ENCODE measurements around the gene DPY19L3.
"Not testable (repeated sequence)": the region's sequence is repeated elsewhere in the genome, so short reads cannot be mapped to it uniquely, and the experiment has no call there.

The DPY19L3 gene

DNA sequence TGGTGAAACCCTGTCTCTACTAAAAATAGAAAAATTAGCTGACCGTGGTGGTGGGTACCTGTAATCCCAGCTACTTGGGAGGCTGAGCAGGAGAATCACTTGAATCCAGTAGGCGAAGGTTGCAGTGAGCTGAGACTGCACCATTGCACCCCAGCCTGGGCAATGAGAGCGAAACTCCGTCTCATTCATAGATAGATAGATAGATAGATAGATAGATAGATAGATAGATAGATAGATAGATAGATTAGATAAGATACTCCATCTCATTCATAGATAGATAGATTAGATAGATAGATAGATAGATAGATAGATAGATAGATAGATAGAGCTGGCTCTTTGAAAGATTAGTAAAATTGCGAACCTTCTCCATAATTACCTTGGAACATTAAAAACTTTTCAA lies 42.0 kb downstream of the DPY19L3 start:
- DNase-seq, result not testable (repeated sequence)

DNA sequence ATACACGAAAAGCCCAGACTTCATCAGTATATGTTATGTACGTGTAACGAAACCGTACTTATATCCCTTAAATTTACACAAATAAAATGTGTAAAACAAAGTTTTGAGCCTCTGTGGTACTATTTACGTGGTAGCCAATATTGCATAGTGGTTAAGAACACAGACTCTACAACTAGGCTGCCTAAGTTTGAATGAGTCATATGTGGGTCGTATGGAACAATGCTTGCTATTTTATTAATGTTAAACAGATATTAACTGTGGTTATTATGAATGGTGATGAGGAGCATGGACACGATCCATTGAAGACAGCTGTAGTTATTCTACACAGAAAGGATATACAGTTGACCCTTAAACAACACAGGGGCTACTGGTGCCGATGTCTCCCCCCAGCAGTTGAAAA lies 42.5 kb downstream of the DPY19L3 start:
- DNase-seq, result no peak

DNA sequence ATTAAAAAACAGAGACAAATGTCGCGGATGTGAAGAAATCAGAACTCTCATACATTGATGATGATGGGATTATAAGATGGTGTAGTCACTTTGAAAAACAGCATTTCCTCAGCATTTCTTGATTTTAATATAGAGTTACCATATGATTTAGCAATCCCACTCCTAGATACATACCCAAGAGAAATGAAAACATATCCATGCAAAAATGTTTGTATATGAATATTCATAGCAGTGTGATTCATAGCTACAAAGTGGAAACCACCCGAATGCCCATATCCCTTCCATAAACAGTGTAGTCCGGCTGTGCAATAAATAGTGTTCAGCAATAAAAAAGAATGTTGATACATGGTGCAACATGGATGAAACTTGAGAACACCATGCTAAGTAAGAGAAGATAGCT lies 44.6 kb downstream of the DPY19L3 start:
- no peak for DNase-seq

DNA sequence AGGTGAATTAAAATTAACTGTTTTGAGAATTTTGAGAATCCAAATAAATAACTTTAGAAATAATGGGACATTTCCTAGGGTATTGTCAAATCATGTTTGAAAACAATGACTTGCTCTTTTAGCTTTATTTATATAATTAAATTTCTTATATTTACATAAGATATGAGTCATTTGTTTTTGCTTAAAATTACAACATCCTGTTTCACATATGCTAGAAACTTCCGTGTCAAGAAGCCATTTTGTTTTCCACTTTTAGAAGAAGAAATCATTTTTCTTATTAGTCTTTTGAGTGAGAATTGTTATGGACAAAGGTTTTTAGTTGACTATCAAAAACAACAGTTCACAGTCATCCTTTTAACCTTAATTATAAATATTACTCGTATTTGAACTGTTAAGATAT lies 48.2 kb downstream of the DPY19L3 start:
- no peak for DNase-seq

DNA sequence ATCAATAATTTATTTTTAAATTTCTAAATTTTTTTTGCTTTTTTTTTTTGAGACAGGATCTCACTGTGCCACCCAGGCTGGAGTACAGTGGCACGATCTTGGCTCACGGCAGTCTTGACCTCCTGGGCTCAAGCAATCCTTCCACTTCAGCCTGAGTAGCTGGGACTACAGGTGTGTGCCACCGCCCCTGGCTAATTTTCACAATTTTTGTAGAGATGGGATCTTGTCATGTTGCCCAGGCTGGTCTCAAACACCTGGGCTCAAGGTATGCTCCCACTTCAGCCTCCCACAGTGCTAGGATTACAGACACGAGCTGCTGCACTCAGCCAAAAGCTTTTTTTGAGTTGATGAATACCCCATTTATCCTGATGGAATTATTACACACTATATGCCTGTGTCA lies 50.8 kb downstream of the DPY19L3 start:
- DNase-seq, result no peak

DNA sequence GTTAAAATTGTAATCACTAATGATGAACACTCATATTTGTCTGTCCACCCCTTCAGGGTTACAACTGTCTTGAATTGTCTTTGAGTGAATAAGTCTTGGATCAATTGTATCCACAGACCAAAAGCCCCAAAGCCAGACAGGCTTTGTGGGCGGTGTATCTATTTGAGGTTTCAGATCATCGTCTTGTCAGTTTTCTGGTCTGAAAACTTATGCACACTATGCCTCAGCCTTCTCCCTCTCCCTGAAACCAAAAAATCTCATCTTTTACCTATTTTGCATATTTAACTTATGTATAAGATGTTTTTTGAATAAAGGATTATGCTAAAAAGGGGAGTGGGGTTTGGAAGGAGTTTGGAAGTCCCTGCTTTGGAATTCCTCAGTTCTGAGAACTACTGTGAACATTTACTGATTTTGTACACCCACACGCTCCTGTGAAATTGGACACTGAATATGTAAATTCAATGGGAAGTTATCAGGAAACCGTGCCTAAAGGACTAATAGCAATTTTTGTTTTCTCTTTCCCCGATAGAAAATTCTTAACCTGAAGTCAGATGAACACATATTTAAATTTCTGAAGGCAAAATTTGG lies 52.1 kb downstream of the DPY19L3 start:
- DNase-seq, result no peak

DNA sequence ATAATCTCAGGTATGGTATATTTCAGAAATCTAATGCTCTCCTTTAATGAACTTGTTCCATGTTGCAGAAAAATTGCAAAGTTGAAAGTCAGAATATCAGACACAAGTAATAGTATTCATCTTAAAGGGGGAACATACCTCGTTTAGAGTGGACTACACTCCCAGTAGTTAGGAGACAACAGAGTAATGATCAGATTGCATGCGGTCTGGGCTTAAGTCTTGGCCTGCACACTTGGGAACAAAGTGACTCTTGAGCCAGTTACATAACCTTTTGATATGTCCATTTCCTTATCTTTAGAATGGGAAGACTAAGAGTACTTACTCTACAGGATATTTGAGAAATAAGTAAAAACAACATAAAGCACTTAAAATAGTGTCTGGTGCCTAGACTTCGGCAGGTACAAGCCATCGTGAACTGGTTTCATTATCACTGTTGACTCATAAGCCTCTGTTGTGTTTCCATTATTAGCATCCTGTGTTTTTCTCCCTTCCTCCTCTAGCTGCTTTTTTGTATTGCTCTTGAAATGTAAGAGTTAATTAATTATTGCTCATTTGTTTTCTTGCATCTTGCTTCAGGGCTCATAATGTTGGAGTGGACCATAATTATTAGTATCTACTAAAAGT lies 53.0 kb downstream of the DPY19L3 start:
- DNase-seq, result no peak

DNA sequence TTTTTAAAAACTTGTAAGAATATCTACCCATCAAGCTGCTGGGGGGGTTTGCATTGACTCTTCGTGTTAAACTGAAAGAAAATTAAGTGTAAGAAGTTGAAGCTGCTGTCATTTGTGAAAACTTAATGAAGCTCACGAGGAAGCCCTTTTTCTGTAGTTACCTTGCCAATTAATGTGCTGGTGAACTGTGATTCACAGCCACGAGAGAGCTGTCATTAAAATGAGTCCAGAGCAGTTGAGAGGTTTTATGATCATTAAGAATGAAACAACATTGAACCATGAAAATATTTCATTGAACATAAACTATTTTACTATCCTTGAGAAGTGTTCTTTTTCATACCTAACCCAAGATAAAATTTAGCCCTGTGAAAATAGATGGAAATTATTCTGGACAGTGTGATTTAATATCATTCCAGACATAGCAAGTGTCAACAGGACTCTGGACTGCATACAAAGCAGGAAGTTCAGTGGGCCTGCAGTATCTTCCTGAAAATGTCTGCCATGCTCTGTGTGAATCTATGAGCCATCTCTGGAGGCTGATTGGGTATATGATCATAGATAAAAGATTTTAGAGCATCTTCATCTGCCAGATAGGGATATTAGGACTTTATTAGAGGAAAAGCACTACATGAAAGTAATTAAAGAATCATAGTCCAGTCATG lies 53.8 kb downstream of the DPY19L3 start:
- no peak for DNase-seq

DNA sequence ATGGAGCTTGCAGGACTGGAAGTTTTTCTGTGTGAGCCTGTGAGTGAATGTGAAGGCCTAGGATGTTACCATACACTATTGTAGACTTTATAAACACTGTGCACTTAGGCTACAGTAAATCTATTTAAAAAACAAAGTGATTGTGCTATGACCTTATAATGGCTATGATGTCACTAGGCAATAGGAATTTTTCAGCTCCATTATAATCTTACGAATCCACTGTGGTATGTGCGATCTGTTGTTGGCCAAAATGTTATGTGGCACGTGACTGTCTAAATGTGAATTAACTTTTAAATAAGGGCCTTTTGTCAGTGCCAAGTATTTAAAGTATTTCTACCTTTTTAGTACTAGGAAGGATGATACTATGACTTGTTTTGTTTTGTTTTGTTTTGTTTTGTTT lies 54.9 kb downstream of the DPY19L3 start:
- DNase-seq, result no peak

DNA sequence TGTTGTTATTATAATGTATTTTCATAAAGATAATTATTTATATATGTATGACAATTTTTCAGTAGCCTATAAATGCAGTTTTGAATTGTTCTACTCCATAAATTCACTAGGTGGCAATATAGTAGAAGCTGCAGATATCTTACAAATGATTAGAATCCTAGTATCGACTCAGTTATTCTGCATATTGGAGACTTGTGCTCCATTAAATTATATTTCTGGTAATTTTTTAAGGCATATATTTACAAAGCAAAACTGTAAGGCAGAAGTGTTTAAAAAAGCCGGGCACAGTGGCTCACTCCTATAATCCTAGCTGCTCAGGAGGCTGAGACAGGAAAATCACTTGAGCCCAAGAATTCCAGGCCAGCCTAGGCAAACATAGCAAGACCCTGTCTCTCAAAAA lies 58.7 kb downstream of the DPY19L3 start:
- DNase-seq, result no peak

DNA sequence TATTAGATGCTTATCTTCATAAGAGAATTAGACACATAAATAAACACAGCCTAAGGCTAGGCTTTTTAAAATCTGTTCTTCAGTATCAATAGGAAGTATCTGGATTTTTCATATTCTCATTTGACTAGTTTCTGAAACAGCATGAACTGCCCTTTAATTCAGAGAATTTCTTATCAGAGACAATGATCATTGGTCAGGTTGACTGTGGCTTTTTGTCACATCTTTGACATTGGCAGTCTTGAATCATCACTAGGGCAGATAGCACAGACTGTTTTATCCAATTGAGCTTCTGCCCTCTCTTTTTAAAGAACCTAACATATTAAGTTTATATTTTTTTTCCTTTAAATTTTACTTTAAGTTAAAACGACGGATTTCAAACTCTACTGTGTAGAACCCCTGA lies 59.6 kb downstream of the DPY19L3 start:
- no peak for DNase-seq

DNA sequence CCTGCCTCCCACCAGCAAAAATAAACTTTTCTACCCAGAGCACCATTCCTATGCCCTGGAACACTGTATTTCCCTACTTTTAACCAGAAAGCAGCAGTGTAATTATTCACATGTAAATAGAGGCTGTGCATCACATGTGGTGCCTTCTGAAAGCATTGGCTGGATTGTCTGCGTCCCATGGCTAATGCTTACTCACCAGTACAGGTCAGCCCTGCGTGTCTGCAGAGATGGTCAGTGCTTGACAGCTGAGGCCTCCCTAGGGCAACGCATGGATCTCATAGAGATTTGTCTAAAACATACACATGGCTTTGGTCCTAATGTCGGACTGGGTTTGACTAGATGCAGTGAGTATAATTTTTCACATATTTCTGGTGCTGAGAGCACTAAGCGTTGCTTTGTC lies 64.2 kb downstream of the DPY19L3 start:
- no peak for DNase-seq

DNA sequence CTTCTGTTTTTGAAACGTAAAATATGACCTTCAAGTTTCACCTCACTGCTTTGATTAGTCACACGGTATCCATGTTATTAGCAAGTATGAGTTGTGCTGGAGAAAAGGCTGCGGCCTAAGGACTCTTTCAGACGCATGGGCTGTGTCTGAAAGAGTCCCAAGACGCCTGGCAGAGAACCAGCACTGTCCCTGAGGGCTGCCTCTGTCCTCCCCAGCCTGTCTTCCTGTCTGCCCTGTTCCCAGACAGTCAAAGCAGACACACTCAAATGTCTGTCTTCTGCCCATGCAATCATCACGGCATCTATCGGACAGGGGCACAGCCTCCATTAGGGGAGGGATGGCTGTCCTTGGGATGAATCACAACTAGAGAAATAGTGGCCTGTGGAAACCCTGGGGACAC lies 65.5 kb downstream of the DPY19L3 start:
- no peak for DNase-seq

DNA sequence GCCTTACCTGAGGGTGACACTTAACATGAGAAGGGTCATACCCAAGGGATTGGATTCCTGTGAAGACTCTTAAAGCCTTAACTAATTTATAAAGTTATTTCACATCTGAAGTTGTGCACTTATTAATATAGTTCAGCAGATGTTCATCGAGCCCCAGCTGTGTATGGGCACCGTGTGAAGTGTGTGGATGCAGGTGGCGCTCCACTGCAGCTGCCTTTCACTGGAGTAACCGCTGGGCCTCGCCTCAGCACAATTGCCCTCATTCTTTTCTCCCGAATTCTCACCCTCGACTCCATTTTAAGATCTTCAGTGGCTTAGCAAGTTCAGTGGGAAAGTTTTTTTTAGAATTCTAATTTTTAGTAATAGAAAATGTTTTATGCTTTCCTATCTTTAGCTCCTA lies 66.2 kb downstream of the DPY19L3 start:
- DNase-seq, result no peak

DNA sequence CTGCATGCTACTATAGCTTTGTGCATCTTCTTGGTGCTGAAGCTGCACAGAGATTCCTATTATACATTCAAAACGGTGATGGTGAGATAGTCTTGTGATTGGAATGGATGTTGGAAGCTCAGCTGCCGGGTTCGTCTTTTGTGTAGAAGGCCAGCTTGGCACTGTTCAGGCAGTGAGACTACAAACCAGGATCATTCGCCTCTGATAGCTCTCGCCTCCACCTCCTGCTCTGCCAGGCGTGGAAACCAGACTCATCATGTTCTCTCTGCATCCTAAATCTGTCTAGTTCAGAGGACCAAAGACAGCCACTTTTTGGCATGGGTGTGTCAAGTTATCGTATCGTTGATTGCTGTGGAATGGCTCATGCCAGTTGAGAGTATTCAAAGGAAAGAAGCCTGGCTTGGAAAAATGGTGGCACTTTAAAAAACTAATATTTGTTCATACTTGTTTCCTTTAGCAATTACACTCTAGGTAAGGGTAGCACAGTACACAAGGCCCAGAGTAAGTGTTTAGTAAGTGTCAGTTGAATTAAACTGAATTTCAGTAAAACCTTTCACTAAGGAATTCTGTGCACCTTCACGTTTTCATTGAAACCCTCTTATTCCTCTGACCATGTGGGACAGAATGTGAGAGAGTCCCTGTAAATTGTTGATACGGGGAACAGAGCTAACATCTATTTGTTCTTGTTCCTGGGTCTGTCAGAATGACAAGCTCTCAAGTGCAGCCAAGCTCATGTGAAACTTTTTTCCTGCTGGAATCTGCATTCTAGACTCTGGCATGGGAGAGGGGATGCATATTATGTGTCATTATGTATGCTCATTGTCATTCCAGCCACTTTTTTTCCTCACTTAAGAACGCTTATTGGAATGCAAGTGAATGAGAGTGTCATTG lies 69.8 kb downstream of the DPY19L3 start:
- no peak for DNase-seq

DNA sequence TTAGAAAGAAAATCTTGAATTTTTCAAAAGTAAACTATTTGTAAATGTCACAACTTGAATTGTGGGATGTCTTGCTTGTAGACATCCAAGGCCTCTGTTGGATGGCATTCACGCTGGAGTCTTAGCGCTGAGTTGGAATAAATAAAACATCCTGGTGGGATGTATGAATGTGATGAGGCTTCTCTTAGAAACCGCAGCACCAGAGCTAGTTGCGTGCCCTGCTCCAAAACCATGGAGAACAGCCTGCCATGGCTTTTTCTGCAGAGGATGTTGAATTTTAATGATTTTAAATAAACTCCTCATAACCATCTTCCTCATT lies 70.4 kb downstream of the DPY19L3 start:
- no peak for DNase-seq

DNA sequence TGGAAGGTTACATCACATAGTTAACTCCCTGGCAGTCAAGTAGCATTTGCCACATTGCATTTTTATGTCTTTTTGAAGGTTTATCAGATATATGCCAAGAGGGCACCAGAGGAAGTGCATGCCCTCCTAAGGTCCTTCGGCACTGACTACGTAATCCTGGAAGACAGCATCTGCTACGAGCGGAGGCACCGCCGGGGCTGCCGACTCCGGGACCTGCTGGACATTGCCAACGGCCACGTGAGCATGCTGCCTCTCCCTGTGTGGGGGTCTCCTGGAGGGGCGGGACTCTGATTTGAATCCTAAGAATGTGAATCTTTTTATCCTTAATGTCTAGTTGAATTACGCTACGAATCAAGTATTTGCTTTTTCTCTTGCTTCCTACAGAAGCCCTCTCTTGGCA lies 74.8 kb downstream of the DPY19L3 start:
- no peak for DNase-seq

DNA sequence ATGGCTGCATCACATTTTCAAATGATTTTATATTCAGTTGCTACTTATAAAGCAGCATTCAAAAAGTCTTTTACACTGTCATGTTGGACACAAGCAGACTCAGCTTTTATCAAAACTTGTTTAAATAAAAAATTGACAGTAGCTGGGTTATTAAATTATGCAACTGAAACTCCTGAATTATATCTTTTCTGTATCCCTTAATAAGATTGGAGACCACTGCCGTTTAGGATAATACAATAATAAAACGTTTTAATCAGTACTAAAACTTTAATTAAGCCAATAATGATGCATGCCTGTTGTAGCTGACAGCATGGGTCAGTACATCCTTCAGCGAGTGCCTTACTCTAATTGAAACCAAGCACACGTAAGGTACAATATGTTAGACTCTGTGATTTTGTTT lies 78.0 kb downstream of the DPY19L3 start:
- no peak for DNase-seq

DNA sequence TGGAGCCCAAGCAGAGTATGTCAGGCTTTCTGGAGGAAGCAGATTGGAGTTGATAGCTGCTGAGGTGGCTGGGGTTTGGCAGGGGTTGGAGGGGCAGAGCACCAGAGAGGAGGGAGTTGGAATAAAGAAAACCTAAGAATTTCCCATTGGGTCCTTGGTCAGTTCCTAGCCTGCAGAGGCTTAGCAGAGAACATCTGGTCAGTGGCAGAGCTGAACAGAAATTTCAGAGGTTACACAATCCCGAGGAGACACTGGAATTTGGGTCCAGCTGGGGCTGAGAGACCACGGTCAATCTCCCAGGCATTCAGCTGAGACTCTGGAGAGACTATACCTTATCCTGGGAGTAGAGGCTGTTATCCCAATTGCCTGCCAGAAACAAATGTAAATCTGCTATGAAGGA lies 84.4 kb downstream of the DPY19L3 start:
- DNase-seq, result no peak

DNA sequence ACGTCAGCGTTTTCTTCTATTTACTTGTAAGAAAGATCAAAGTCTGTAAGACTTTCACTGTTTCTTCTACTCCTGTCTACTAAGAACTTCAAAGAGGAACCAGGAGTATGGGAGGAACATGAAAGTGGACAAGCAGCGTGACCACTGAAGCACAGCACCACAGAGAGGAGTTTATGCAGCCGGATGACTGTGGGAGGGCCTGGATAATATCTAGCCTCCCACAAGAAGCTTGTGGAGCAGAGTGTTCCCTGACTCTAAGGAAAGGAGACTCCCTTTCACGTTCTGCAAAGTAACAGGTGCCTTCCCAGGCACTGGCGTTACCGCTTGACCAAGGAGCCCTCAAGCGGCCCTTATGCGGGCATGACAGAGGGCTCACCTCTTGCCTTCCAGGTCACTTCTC lies 91.8 kb downstream of the DPY19L3 start:
- no peak for DNase-seq

DNA sequence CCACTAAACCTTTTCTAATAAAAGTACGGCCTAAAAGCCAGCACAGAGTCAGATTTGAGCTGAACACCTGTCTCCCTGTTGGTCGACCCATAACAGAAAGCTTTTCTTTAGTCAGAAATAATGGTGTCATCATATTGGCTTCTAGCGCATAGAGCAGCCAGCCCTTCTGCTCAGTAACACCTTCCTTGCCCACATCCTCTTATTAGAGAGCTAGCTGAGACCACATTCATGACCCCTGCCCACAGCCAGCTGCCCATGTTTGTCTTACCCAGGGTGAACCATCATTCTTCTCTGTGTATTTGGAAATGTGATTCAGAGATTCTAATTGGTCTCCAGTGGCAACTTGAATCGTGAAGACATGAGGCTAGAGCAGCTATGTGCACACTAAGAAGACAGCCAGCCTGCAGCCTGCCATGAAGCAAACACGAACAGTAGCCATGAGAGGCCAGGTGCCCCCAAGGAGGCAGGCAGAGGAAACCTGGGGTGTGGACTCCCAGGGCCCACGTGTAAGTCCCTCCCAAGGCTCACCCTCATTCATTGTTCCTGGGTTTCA lies 93.2 kb downstream of the DPY19L3 start:
- DNase-seq, result no peak

DNA sequence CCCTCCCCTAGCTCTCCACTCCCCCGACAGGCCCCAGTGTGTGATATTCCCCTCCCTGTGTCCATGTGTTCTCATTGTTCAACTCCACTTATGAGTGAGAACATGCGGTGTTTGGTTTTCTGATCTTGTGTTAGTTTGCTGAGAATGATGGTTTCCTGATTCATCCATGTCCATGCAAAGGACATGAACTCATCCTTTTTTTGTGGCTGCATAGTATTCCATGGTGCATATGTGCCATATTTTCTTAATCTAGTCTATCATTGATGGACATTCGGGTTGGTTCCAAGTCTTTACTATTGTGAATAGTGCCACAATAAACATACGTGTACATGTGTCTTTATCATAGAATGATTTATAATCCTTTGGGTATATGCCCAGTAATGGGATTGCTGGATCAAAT lies 106.9 kb downstream of the DPY19L3 start:
- not testable (repeated sequence) for DNase-seq

DNA sequence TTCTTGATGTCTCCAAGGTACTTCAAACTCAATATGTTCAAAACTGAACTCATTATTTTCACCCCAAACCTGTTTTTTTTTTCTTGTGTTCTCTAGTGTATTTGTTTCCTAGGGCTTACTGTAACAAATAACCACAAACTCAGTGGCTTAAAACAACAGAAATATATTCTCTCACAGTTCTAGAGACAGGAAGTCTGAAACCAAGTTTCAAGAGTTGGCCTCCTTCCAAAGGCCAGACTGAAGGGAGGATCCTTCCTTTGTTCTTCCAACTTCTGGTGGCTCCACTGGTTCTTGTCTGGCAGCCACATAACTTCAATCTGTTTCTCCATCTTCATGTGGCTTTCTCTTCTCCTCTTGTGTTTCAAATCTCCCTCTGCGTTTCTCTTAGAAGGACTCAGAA lies 113.5 kb downstream of the DPY19L3 start:
- no peak for DNase-seq

DNA sequence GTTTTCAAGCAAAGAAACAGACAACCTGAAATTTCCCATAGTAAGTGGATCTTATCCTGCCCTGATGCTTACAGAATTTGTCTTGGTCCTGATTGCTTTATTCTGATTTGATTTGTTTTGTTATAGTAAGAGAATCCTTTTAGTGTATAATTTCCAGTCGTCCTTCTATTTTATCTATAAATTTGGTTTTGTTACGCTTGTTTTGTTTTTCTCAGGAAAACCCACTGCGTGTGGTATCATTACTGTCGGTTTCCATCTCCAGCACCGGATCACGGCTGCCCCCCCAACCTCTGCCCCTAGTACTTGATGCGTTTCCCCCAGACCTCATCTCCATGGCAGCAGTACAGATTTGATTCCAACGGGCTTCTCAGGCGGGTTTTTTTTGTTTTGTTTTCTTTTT lies 117.4 kb downstream of the DPY19L3 start:
- DNase-seq, result no peak
